Left lung (tissue), 10 donors: ENCODE measurements around the gene MRPL10. TPM values are rescaled to one million over a fixed set of nuclear protein-coding genes. Genes with fewer than 3 reads are reported as not detected.

ENCODE experiments used
- ATAC-seq: fragments of 200-7000 bp; cut with Tn5 transposase; one replicate; pipeline ENCODE4 v1.9.1; 2020; ENCODE audit warnings: moderate library complexity
- DNase-seq, 4 donors: peaks; one replicate each; pipeline ENCODE4 v3.0.0-alpha.2; 2013 to 2020
- H3K27ac ChIP-seq, 2 donors: fragments of 200-600 bp; sonication (generic) in 1 of 2; one replicate each; pipeline versions ENCODE4 v1.5.0 to v1.8.0; 2020 to 2021
- H3K27me3 ChIP-seq, 2 donors: fragments of 200-600 bp; sonication (generic) in 1 of 2; one replicate each; pipeline versions ENCODE4 v1.5.0 to v1.8.0; 2020 to 2021
- H3K36me3 ChIP-seq, 2 donors: fragments of 200-600 bp; sonication (generic) in 1 of 2; one replicate each; pipeline versions ENCODE4 v1.5.0 to v1.8.0; 2020 to 2021
- H3K4me1 ChIP-seq, 2 donors: fragments of 200-600 bp; one replicate each; pipeline ENCODE4 v1.8.0; 2021
- H3K4me3 ChIP-seq, 2 donors: fragments of 200-600 bp; sonication (generic) in 1 of 2; one replicate each; pipeline versions ENCODE4 v1.5.0 to v1.8.0; 2020 to 2021; ENCODE audit warnings: mild to moderate bottlenecking in 1 of 2
- H3K9me3 ChIP-seq, 2 donors: fragments of 200-600 bp; sonication (generic) in 1 of 2; one replicate each; pipeline versions ENCODE4 v1.5.0 to v1.8.0; 2020 to 2021
- intact Hi-C, 2 donors: fragments of 100-400 bp; cut with DNase I; formaldehyde crosslinking; loops; one replicate each; pipeline versions ENCODE4 v1.11.2 to v1.14.2; 2022
- polyA plus RNA-seq, 6 donors: library from polyadenylated mRNA; unstranded; fragments of 120-200 nt; gene quantifications; one replicate each; pipeline ENCODE4 v1.2.1, GENCODE V29; 2013; ENCODE audit not compliant: insufficient read length in 6 of 6
- total RNA-seq, 2 donors: library from RNA; stranded (reverse); fragmentation: NEBNext Ultra II Directional; extraction: Animal tissue kit (Norgen Biotek cat#: 25700); gene quantifications; one replicate each; pipeline ENCODE4 v1.2.1, GENCODE V29; 2021
- TF ChIP-seq, protein P1 (sequence below), 2 donors: fragments of 200-600 bp; sonication (generic) in 1 of 2; IDR thresholded peaks; one replicate each; pipeline versions ENCODE4 v1.5.0 to v1.8.0; 2021; ENCODE audit warnings: antibody characterized with exemption in 2 of 2
- donor health status: DM: no; HTN: yes; CAD: no.
- donor health status: DM: no; HTN: no; CAD: no.

MRPL10 gene
- total and polyA plus RNA-seq, 8 donors, result 26.2 to 55.7 (median 50.6) TPM

DNA sequence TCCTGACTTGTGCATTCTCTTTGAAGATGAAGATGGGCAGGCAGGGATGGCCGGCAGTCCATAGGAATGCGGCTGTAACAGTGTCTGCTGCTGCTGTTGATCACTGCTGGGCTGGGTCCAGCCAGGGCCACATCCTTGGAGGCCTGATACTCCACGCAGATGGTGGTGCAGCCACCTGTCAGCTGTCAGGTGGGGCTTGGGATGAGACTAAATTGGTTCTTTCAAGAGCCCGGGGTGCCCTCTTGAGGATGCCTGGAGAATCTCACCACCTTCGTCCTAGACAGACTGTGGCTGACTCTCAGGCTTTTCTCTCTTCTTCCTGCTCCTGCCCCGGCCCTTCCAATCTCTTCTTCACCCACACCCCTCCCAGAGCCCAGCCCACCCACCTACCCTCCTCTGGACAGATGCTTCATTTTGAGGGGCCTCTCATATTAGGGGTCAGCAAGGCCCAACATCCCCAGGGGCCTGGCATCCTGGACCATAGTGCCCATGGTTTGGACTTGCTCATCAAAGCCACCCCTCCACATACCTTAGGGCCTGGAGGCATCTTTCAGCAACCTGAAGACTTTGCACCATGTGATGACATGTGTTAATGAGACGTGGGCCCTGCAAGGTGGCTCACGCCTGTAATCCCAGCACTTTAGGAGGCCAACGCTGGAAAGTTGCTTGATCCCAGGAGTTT, 28.9 kb downstream of the MRPL10 start:
- Histone ChIP-seq H3K4me1 (no peaks in the 10 kb centered on the region), H3K9me3 (no peaks in the 10 kb centered on the region), H3K36me3 (peaks cover 0 to 10% of the 10 kb centered on the region in 2 donors), H3K27ac (no peak overlapping the region), H3K27me3 (peaks cover 0 to 4% of the 10 kb centered on the region in 2 donors), H3K4me3 (no peak overlapping the region)
- intact Hi-C loops, result no loop called here
- ATAC-seq, result peak; percentile 80
- TF ChIP-seq, protein P1, sequence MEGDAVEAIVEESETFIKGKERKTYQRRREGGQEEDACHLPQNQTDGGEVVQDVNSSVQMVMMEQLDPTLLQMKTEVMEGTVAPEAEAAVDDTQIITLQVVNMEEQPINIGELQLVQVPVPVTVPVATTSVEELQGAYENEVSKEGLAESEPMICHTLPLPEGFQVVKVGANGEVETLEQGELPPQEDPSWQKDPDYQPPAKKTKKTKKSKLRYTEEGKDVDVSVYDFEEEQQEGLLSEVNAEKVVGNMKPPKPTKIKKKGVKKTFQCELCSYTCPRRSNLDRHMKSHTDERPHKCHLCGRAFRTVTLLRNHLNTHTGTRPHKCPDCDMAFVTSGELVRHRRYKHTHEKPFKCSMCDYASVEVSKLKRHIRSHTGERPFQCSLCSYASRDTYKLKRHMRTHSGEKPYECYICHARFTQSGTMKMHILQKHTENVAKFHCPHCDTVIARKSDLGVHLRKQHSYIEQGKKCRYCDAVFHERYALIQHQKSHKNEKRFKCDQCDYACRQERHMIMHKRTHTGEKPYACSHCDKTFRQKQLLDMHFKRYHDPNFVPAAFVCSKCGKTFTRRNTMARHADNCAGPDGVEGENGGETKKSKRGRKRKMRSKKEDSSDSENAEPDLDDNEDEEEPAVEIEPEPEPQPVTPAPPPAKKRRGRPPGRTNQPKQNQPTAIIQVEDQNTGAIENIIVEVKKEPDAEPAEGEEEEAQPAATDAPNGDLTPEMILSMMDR (IDR thresholded peaks at IDR 0.05), result peak; percentile 26 to 36
- no peak for DNase-seq

DNA sequence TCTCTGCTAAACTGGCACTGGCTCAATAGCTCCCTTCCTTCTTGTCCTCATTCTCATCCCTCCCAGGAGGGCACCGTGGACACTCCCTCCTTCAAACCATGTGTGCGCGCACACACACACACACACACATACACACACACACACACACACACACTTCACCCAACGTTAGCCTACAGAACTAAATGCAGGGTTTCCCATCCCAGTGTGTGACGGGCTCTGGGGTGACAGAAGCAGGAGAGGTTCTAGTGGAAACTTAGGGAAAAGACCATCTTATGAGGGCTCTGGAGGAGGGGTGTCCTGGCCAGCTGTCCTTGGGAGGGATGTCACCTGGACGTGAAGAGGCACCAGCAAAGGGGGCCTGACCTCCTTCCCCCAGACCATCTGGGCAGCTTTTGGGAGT, 29.4 kb downstream of the MRPL10 start:
- H3K4me3 ChIP-seq, result no peak overlapping the region
- TF ChIP-seq, protein P1 (IDR thresholded peaks at IDR 0.05), result no peak
- DNase-seq (no peak), ATAC-seq (no peak)
- no peaks in the 10 kb centered on the region for H3K4me1 ChIP-seq
- intact Hi-C loops, result no loop called here
- no peak overlapping the region for H3K27ac ChIP-seq
- no peaks in the 10 kb centered on the region for H3K9me3 ChIP-seq
- peaks cover 0 to 4% of the 10 kb centered on the region in 2 donors for H3K36me3 ChIP-seq
- H3K27me3 ChIP-seq, result peaks cover 0 to 10% of the 10 kb centered on the region in 2 donors

DNA sequence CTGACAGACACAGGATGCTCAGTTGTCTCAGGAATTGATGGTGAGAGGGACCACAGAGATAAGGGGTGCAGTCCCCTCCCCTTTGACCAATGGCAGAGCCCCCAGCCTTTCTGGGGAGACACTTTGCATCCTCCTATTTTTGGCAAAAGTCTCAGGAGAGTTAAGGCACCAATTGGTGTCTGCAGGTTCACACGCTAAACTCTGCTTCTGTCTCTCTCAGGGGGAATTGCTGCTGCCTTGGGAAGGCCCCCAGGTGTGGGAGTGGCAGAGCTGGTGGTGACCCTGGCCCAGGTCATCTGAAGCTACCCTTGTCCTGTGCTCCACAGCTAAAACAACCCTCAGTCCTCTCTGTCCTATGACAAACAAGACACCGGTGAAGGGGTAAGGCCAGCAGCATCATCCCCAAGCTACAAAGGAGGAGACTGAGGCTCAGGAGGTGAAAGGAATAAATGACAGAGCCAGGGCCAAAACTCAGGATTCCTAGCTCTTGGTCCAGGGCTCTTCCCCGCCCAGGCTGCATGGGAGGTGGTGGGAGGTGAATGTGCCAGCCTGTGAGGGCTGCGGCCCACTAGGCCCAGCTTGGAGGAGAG, 30.1 kb downstream of the MRPL10 start:
- no peak overlapping the region for H3K27ac ChIP-seq
- DNase-seq (no peak), ATAC-seq (no peak)
- H3K9me3 ChIP-seq, result no peaks in the 10 kb centered on the region
- intact Hi-C loops, result no loop called here
- H3K36me3 ChIP-seq, result no peaks in the 10 kb centered on the region
- TF ChIP-seq, protein P1 (IDR thresholded peaks at IDR 0.05), result no peak
- H3K4me1 ChIP-seq, result no peaks in the 10 kb centered on the region
- peaks cover 0 to 10% of the 10 kb centered on the region in 2 donors for H3K27me3 ChIP-seq
- no peak overlapping the region for H3K4me3 ChIP-seq

DNA sequence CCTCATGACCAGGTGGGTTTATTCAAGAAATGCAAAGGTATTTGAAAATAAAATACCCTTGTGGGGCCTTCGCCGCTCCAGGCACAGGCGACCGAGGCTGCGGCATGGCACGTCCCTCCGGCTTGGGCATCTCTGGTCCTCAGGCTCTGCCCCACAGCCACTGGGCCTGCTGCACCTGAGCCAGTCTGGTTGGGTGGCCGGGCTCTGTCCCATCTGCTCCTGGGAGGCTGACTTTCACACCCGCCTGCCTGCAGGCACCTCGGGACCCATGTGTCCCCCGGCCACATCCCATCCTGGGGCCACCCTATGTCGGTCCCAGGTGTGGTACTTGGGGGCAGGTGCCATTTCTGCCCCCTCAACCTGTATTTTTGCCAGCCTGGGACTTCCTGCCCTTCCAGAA, 30.7 kb downstream of the MRPL10 start:
- TF ChIP-seq, protein P1 (IDR thresholded peaks at IDR 0.05), result no peak
- no peaks in the 10 kb centered on the region for H3K4me1 ChIP-seq
- intact Hi-C loops, result no loop called here
- DNase-seq (no peak), ATAC-seq (no peak)
- no peaks in the 10 kb centered on the region for H3K9me3 ChIP-seq
- no peak overlapping the region for H3K4me3 ChIP-seq
- no peaks in the 10 kb centered on the region for H3K36me3 ChIP-seq
- peaks cover 0 to 10% of the 10 kb centered on the region in 2 donors for H3K27me3 ChIP-seq
- no peak overlapping the region for H3K27ac ChIP-seq

DNA sequence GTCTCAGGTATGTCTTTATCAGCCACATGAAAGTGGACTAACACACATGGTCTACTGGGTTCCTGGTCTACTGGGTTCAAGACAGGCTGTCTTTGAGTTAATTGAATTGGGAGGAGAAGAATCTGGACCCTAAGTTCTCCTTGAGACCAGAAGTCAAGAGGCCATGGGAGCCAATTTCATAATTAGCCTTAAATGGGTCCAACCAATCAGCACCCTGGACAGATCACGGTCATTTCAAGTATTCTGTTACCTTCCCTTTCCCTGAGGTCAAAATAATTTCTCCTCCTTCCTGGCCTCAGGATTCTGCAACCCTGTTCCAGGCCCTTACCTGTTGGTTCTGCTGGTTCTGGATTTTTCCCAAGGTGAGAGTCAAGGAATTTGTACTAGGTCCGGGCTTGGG, 33.5 kb downstream of the MRPL10 start:
- peaks cover 3 to 33% of the 10 kb centered on the region in 2 donors for H3K27me3 ChIP-seq
- TF ChIP-seq, protein P1 (IDR thresholded peaks at IDR 0.05), result no peak
- no peak for ATAC-seq

More for the DNA sequence above, 33.5 kb downstream of the MRPL10 start:
- Histone ChIP-seq H3K4me1 (no peaks in the 10 kb centered on the region), H3K9me3 (no peaks in the 10 kb centered on the region), H3K27ac (no peak overlapping the region), H3K36me3 (no peaks in the 10 kb centered on the region), H3K4me3 (no peak overlapping the region)
- intact Hi-C loops, result no loop called here
- no peak for DNase-seq
